ENCODE measurements around the gene ARL15. TPM values are rescaled to one million over a fixed set of nuclear protein-coding genes. Genes with fewer than 3 reads are reported as not detected.

Gene ARL15
- total RNA-seq, 1 experiment from 2014 or later = 0.50 TPM

DNA sequence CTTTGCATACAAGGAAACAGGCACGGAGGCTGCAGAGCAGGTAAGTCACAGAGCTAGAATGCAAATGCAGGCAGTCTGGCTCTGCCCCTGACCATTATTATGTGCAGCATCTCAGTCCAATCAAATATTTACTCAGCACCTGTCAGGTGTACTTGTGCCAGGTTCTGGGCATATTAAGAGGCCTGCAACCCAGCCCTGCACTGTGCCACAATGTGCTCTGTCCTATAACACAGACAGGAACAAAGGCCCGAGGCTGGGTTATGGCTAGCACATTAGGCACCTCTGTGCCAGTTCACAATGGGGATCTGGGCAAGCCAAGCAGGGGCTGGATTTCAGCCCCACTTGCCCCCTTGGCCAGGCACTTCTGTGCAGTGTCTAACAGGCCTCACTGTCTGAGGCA, 14.0 kb downstream of the ARL15 start:
- Histone ChIP-seq H3K9me3 (ENCODE audit: insufficient read depth, low read depth) (no peaks in the 10 kb centered on the region), H4K20me1 (ENCODE audit: insufficient read depth) (no peaks in the 10 kb centered on the region), H3K4me3 (no peak overlapping the region), H3K4me1 (replicated peaks; ENCODE audit: insufficient read depth) (no peaks in the 10 kb centered on the region), H3K36me3 (ENCODE audit: low read depth) (no peaks in the 10 kb centered on the region), H3K4me2 (no peak overlapping the region), H3K9me2 (ENCODE audit: insufficient read depth) (no peaks in the 10 kb centered on the region), H3F3A (ENCODE audit: insufficient read depth, low read depth) (no peaks in the 10 kb centered on the region), H3K79me2 (ENCODE audit: low read depth) (no peaks in the 10 kb centered on the region), H3K27me3 (ENCODE audit: insufficient read depth, low read depth) (no peaks in the 10 kb centered on the region), H3K27ac (no peak overlapping the region), H2AFZ (no peak overlapping the region)
- intact Hi-C loops (cut with micrococcal nuclease; ENCODE audit: unreplicated experiment) = no loop called here
- ChIA-PET CTCF (no interaction called here), POLR2A (ENCODE audit: unreplicated experiment) (no interaction called here)
- no peak for DNase-seq
- BruUV-seq (replicated peaks) = no TSS peak
- TF ChIP-seq EZH2 (IDR thresholded peaks at IDR 0.05; ENCODE audit: low read depth) = no peak
- TF ChIP-seq, protein P1, sequence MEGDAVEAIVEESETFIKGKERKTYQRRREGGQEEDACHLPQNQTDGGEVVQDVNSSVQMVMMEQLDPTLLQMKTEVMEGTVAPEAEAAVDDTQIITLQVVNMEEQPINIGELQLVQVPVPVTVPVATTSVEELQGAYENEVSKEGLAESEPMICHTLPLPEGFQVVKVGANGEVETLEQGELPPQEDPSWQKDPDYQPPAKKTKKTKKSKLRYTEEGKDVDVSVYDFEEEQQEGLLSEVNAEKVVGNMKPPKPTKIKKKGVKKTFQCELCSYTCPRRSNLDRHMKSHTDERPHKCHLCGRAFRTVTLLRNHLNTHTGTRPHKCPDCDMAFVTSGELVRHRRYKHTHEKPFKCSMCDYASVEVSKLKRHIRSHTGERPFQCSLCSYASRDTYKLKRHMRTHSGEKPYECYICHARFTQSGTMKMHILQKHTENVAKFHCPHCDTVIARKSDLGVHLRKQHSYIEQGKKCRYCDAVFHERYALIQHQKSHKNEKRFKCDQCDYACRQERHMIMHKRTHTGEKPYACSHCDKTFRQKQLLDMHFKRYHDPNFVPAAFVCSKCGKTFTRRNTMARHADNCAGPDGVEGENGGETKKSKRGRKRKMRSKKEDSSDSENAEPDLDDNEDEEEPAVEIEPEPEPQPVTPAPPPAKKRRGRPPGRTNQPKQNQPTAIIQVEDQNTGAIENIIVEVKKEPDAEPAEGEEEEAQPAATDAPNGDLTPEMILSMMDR (conservative IDR thresholded peaks at IDR 0.05) = no peak

GRCh38 chr5:54295651-54296276, 14.6 kb downstream of the ARL15 start:
- no peak overlapping the region for H2AFZ ChIP-seq
- ChIA-PET POLR2A (ENCODE audit: unreplicated experiment) (no interaction called here), CTCF (no interaction called here)
- BruUV-seq (replicated peaks) = no TSS peak
- DNase-seq = no peak
- H3K36me3 ChIP-seq (ENCODE audit: low read depth) = no peaks in the 10 kb centered on the region
- no peaks in the 10 kb centered on the region for H3K27me3 ChIP-seq (ENCODE audit: insufficient read depth, low read depth)
- no peak overlapping the region for H3K4me3 ChIP-seq
- TF ChIP-seq, protein P1 (conservative IDR thresholded peaks at IDR 0.05) = no peak
- no peak for TF ChIP-seq EZH2 (IDR thresholded peaks at IDR 0.05; ENCODE audit: low read depth)
- H3K79me2 ChIP-seq (ENCODE audit: low read depth) = no peaks in the 10 kb centered on the region
- H3K4me2 ChIP-seq = no peak overlapping the region
- intact Hi-C loops (cut with micrococcal nuclease; ENCODE audit: unreplicated experiment) = no loop called here
- no peaks in the 10 kb centered on the region for H3F3A ChIP-seq (ENCODE audit: insufficient read depth, low read depth)
- H3K9me3 ChIP-seq (ENCODE audit: insufficient read depth, low read depth) = no peaks in the 10 kb centered on the region
- H3K9me2 ChIP-seq (ENCODE audit: insufficient read depth) = no peaks in the 10 kb centered on the region
- H4K20me1 ChIP-seq (ENCODE audit: insufficient read depth) = no peaks in the 10 kb centered on the region
- no peak overlapping the region for H3K27ac ChIP-seq
- no peaks in the 10 kb centered on the region for H3K4me1 ChIP-seq (replicated peaks; ENCODE audit: insufficient read depth)

DNA sequence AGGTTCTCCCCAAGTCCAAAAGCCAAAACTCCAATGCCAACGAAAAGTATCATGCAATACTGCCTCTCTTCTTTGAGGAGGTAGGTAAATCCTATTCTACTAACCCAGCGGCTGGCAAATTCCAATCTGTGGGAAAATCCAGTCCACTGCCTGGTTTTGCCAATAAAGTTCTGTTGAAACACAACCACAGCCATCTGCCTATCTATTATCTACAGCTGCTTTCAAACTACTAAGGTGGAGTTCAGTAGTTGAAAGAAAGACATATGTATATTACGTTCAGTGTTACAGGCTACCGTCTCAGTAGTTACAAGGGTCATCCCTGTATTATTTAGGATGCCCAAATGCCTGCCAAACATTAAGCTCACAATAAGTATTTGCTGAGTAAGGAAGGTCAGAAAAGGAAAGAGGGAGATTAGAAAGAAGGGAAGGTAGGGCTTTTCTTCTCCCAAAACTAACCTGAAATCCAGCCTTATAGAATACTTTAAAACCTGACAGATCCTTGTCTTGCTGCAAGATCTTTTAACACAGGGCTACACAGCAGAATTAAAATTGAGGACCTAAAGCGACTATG, 16.2 kb downstream of the ARL15 start:
- Histone ChIP-seq H3K79me2 (ENCODE audit: low read depth) (no peaks in the 10 kb centered on the region), H2AFZ (no peak overlapping the region), H3K9me2 (ENCODE audit: insufficient read depth) (no peaks in the 10 kb centered on the region), H3K4me2 (no peak overlapping the region), H3K4me1 (replicated peaks; ENCODE audit: insufficient read depth) (no peaks in the 10 kb centered on the region), H3K9me3 (ENCODE audit: insufficient read depth, low read depth) (no peaks in the 10 kb centered on the region), H3K27me3 (ENCODE audit: insufficient read depth, low read depth) (no peaks in the 10 kb centered on the region), H3K4me3 (no peak overlapping the region), H3K27ac (no peak overlapping the region), H4K20me1 (ENCODE audit: insufficient read depth) (no peaks in the 10 kb centered on the region; the same call in 1 of the 2 replicates), H3K36me3 (ENCODE audit: low read depth) (no peaks in the 10 kb centered on the region), H3F3A (ENCODE audit: insufficient read depth, low read depth) (no peaks in the 10 kb centered on the region)
- TF ChIP-seq EZH2 (IDR thresholded peaks at IDR 0.05; ENCODE audit: low read depth) = no peak
- TF ChIP-seq, protein P1 (conservative IDR thresholded peaks at IDR 0.05) = no peak
- BruUV-seq (replicated peaks) = no TSS peak
- CTCF ChIA-PET = no interaction called here
- POLR2A ChIA-PET (ENCODE audit: unreplicated experiment) = no interaction called here
- intact Hi-C loops (cut with micrococcal nuclease; ENCODE audit: unreplicated experiment) = no loop called here
- no peak for DNase-seq
